HG03039 (cell line): Measurements from ENCODE around the gene FDPS.

ENCODE experiments used
- ATAC-seq: cut with Tn5 transposase; IDR thresholded peaks from one replicate; pipeline ENCODE4 v1.9.1; 2021; ENCODE audit warnings: mild to moderate bottlenecking, moderate library complexity; ENCODE audit not compliant: unreplicated experiment

Gene FDPS

DNA sequence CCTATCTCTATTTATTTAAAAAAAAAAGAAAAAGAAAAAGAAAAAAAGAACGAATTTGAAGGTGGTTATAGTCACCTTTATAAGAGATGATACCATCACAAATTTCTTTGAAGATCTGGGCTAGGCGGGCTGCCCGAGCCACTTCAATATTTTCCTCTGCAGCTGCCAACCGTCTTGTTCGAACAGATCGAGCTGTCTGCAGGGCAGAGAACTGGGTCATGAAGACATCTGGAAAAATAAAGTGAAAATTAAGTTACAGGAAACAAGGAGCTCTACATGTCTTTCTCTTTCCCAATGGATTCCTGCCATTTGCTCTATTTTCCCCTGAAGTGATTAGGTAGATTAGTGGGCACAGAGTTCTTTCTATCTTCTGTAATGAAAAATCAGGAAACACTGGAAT is 44.0 kb downstream of the FDPS start:
- no peak for ATAC-seq

DNA sequence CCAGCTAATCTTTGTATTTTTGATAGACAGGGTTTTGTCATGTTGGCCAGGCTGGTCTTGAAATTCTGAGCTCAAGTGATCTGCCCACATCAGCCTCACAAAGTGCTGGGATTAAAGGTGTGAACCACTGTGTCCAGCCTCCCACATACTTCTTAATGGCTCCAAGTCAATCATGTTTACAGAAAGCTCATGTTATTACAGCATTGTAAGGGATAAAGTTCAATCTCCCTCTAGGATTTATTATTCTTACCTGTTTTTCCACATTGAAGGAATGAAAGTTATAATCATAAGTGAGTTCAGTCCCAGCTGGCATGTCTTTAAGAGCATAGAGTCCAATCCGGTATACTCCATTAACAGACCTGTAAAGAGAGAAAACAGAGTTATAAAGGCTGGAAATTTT is 51.4 kb downstream of the FDPS start:
- ATAC-seq, result no peak
